ENCODE results near the gene USP2.

DNA sequence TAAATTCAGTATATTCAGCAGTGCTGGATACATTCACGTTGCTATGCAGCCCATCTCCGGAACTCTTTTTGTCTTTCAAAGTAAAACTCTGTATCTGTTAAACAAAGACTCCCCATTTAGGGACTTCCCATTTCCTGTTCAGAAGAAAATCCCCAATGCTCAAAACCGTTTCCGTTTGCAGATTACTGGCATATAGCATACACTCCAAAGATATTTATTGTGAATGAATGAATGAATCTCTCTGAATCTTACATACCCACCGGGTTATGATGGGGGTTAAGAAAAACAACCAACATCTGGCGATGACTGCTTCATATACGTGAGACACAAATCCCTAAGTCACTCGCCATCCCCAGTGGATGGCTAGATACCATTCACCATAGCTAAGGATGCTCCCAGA is 39.9 kb upstream of the USP2 start:
- TF ChIP-seq, protein P1, sequence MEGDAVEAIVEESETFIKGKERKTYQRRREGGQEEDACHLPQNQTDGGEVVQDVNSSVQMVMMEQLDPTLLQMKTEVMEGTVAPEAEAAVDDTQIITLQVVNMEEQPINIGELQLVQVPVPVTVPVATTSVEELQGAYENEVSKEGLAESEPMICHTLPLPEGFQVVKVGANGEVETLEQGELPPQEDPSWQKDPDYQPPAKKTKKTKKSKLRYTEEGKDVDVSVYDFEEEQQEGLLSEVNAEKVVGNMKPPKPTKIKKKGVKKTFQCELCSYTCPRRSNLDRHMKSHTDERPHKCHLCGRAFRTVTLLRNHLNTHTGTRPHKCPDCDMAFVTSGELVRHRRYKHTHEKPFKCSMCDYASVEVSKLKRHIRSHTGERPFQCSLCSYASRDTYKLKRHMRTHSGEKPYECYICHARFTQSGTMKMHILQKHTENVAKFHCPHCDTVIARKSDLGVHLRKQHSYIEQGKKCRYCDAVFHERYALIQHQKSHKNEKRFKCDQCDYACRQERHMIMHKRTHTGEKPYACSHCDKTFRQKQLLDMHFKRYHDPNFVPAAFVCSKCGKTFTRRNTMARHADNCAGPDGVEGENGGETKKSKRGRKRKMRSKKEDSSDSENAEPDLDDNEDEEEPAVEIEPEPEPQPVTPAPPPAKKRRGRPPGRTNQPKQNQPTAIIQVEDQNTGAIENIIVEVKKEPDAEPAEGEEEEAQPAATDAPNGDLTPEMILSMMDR (IDR thresholded peaks at IDR 0.05; ENCODE audit: low read depth, low read length): no peak
- TF ChIP-seq MAX (IDR thresholded peaks at IDR 0.05; ENCODE audit: low read depth, low read length) (no peak), POLR2A (IDR thresholded peaks at IDR 0.05; ENCODE audit: extremely low read depth, insufficient read length) (no peak)

Measured in NB4 (cell line).